IMR-90 (cell line): ENCODE measurements around the gene TRIM33. TPM values are rescaled to one million over a fixed set of nuclear protein-coding genes. Genes with fewer than 3 reads are reported as not detected.

ENCODE experiments used
- ATAC-seq: fragments of 200-7000 bp; cut with Tn5 transposase; 2 replicates; pipeline ENCODE4 v1.9.1; 2020; ENCODE audit warnings: low read depth, mild to moderate bottlenecking, moderate library complexity
- BruUV-seq: library from RNA; stranded (reverse); fragments of 400-500 nt; replicated peaks from 2 replicates; lab custom pipeline; 2021; lab: Mats Ljungman, UMichigan
- CTCF ChIA-PET: fragments of 300-600 bp; formaldehyde crosslinking; extraction: SDS; loops from one replicate; lab custom pipeline; 2021; ENCODE audit warnings: antibody characterized with exemption; lab: Yijun Ruan, JAX
- POLR2A ChIA-PET: fragments of 300-600 bp; sonication (Branson Sonifier 250); formaldehyde crosslinking; loops from one replicate; lab custom pipeline; 2022; ENCODE audit warnings: antibody characterized with exemption; ENCODE audit not compliant: unreplicated experiment; lab: Charles Lee
- DNase-seq: peaks from one replicate; pipeline ENCODE4 v3.0.0; 2013
- H2AFZ ChIP-seq: replicated peaks from 2 replicates; pipeline ENCODE3; 2013; ENCODE audit warnings: low read length, mild to moderate bottlenecking; ENCODE audit not compliant: poor library complexity
- H2AK5ac ChIP-seq: 2 replicates; pipeline ENCODE4 v1.6.1; 2013; ENCODE audit warnings: low read depth, low read length, inconsistent platforms
- H2AK9ac ChIP-seq: replicated peaks from 2 replicates; pipeline ENCODE3; 2013; ENCODE audit warnings: mild to moderate bottlenecking, low read depth, low read length, moderate library complexity; ENCODE audit not compliant: poor library complexity
- H2BK120ac ChIP-seq: 2 replicates; pipeline ENCODE4 v1.6.1; 2013; ENCODE audit warnings: low read depth, low read length, inconsistent platforms
- H2BK15ac ChIP-seq: 3 replicates; pipeline ENCODE4 v1.6.1; 2013; ENCODE audit warnings: low read depth, low read length, inconsistent platforms
- H2BK20ac ChIP-seq: 2 replicates; pipeline ENCODE4 v1.6.1; 2013; ENCODE audit warnings: low read depth, mild to moderate bottlenecking, inconsistent platforms, low read length, moderate library complexity
- H2BK5ac ChIP-seq: 2 replicates; pipeline ENCODE4 v1.6.1; 2013; ENCODE audit warnings: mild to moderate bottlenecking, low read depth, low read length, inconsistent platforms; ENCODE audit not compliant: poor library complexity, severe bottlenecking
- H3K14ac ChIP-seq: replicated peaks from 2 replicates; pipeline ENCODE4 v1.6.1; 2013; ENCODE audit warnings: low read depth, low read length, inconsistent platforms
- H3K18ac ChIP-seq: 2 replicates; pipeline ENCODE4 v1.6.1; 2013; ENCODE audit warnings: low read depth, low read length, control low read depth
- H3K23ac ChIP-seq: 2 replicates; pipeline ENCODE4 v1.6.1; 2013; ENCODE audit warnings: low read depth, low read length, inconsistent platforms
- H3K27ac ChIP-seq: 2 replicates; pipeline ENCODE4 v1.5.1; 2013; ENCODE audit warnings: mild to moderate bottlenecking, control low read depth, low read length; ENCODE audit not compliant: insufficient read depth
- H3K27me3 ChIP-seq: 2 replicates; pipeline ENCODE4 v1.6.1; 2013; ENCODE audit warnings: low read length; ENCODE audit not compliant: control insufficient read depth, insufficient read depth
- H3K36me3 ChIP-seq: 2 replicates; pipeline ENCODE4 v1.6.1; 2013; ENCODE audit warnings: low read length, mixed read lengths; ENCODE audit not compliant: control insufficient read depth, insufficient read depth
- H3K4ac ChIP-seq: 2 replicates; pipeline ENCODE4 v1.6.1; 2013; ENCODE audit warnings: low read depth, low read length, inconsistent platforms
- H3K4me1 ChIP-seq: 2 replicates; pipeline ENCODE4 v1.6.1; 2013; ENCODE audit warnings: low read length, mixed read lengths; ENCODE audit not compliant: control insufficient read depth, insufficient read depth
- H3K4me2 ChIP-seq: 2 replicates; pipeline ENCODE4 v1.6.1; 2013; ENCODE audit warnings: low read depth, mild to moderate bottlenecking, control low read depth, low read length, moderate library complexity
- H3K4me3 ChIP-seq: 2 replicates; pipeline ENCODE4 v1.5.1; 2013; ENCODE audit warnings: low read depth, mild to moderate bottlenecking, control low read depth, low read length, moderate library complexity; ENCODE audit not compliant: insufficient read depth
- H3K56ac ChIP-seq: 2 replicates; pipeline ENCODE4 v1.6.1; 2013; ENCODE audit warnings: low read length, inconsistent platforms; ENCODE audit not compliant: insufficient read depth; ENCODE audit errors: extremely low read depth
- H3K79me1 ChIP-seq, 2 experiments: 2 replicates each; pipeline ENCODE4 v1.6.1; 2013; ENCODE audit warnings: low read length in 2 of 2, inconsistent platforms in 1 of 2, low read depth in 1 of 2
- H3K9ac ChIP-seq: 2 replicates; pipeline ENCODE4 v1.6.1; 2013; ENCODE audit warnings: low read depth, low read length, control low read depth
- H3K9me1 ChIP-seq: 2 replicates; pipeline ENCODE4 v1.6.1; 2013; ENCODE audit warnings: low read length, inconsistent platforms; ENCODE audit not compliant: insufficient read depth
- H3K9me3 ChIP-seq: 2 replicates; pipeline ENCODE4 v1.6.1; 2013; ENCODE audit warnings: low read length; ENCODE audit not compliant: control insufficient read depth, insufficient read depth
- H4K20me1 ChIP-seq: 2 replicates; pipeline ENCODE4 v1.6.1; 2013; ENCODE audit warnings: low read length, inconsistent platforms; ENCODE audit not compliant: insufficient read depth
- H4K5ac ChIP-seq: 2 replicates; pipeline ENCODE4 v1.6.1; 2013; ENCODE audit warnings: mild to moderate bottlenecking, low read depth, low read length, control low read depth
- H4K8ac ChIP-seq, 2 experiments: 2 replicates each; pipeline ENCODE4 v1.6.1; 2013; ENCODE audit warnings: low read depth in 2 of 2, low read length in 2 of 2, control low read depth in 1 of 2, inconsistent platforms in 1 of 2
- H4K91ac ChIP-seq: 2 replicates; pipeline ENCODE4 v1.6.1; 2013; ENCODE audit warnings: low read depth, low read length, inconsistent platforms; ENCODE audit not compliant: insufficient read depth
- BHLHE40 ChIP-seq: fragments of 150-350 bp; IDR thresholded peaks from 2 replicates; pipeline ENCODE4 v1.6.1; 2016; ENCODE audit warnings: mild to moderate bottlenecking, low read depth, low read length
- CEBPB ChIP-seq: IDR thresholded peaks from 2 replicates; pipeline ENCODE4 v1.6.1; 2012; ENCODE audit warnings: low read depth, low read length, improper control_type of control experiment
- CHD1 ChIP-seq: IDR thresholded peaks from 2 replicates; pipeline ENCODE4 v1.6.1; 2012; ENCODE audit warnings: low read depth, low read length, improper control_type of control experiment
- CTCF ChIP-seq: conservative IDR thresholded peaks from 2 replicates; pipeline ENCODE4 v1.5.1; 2012; ENCODE audit warnings: mild to moderate bottlenecking, low read depth, low read length, improper control_type of control experiment
- FOS ChIP-seq: fragments of 150-350 bp; IDR thresholded peaks from 2 replicates; pipeline ENCODE4 v1.6.1; 2016; ENCODE audit warnings: low read depth, low read length
- NFE2L2 ChIP-seq: fragments of 150-350 bp; IDR thresholded peaks from 2 replicates; pipeline ENCODE4 v1.6.1; 2016; ENCODE audit warnings: low read depth, mild to moderate bottlenecking, low read length
- POLR2A ChIP-seq: IDR thresholded peaks from 2 replicates; pipeline ENCODE4 v1.6.1; 2012; ENCODE audit warnings: mild to moderate bottlenecking, low read depth, low read length
- RAD21 ChIP-seq: IDR thresholded peaks from 2 replicates; pipeline ENCODE4 v1.6.1; 2012; ENCODE audit warnings: low read length, improper control_type of control experiment
- RCOR1 ChIP-seq: IDR thresholded peaks from 2 replicates; pipeline ENCODE4 v1.6.1; 2012; ENCODE audit warnings: mild to moderate bottlenecking, low read length, improper control_type of control experiment; ENCODE audit not compliant: insufficient replicate concordance
- SMC3 ChIP-seq: fragments of 150-350 bp; IDR thresholded peaks from 2 replicates; pipeline ENCODE4 v1.6.1; 2016; ENCODE audit warnings: low read depth, mild to moderate bottlenecking, antibody characterized with exemption, low read length, moderate library complexity
- USF2 ChIP-seq: fragments of 150-350 bp; IDR thresholded peaks from 2 replicates; pipeline ENCODE4 v1.6.1; 2017; ENCODE audit warnings: mild to moderate bottlenecking, antibody characterized with exemption, low read length, low read depth
- WGBS, 2 experiments: methylation state at CpG; one replicate each; pipeline versions ENCODE4 v1.1.5 to v1.1.7; 2013; ENCODE audit warnings: missing lambda C conversion rate in 2 of 2; ENCODE audit not compliant: insufficient read length in 1 of 2; ENCODE audit errors: extremely low coverage in 2 of 2; 5-methylcytosine and 5-hydroxymethylcytosine counted together
- dilution Hi-C: fragments of 300-500 bp; cut with HindIII; formaldehyde crosslinking; loops from one replicate; pipeline ENCODE4 v1.14.3; 2018; ENCODE audit warnings: low sequenced_read_pairs; ENCODE audit not compliant: unreplicated experiment
- in situ Hi-C: fragments of 300-500 bp; cut with MboI; formaldehyde crosslinking; loops from 3 replicates; pipeline ENCODE4 v1.14.3; 2019; ENCODE audit warnings: low sequenced_read_pairs, inconsistent platforms, mixed read lengths
- intact Hi-C: fragments of 100-400 bp; cut with micrococcal nuclease; formaldehyde crosslinking; loops from 2 replicates; pipeline ENCODE4 v1.10.0; 2022
- polyA plus RNA-seq, 3 experiments: library from polyadenylated mRNA; depleted of rRNA; stranded (reverse); fragments of >200 nt; gene quantifications; 2 replicates each; pipeline ENCODE4 v1.2.3, GENCODE V29; 2012; ENCODE audit warnings: low replicate concordance in 1 of 3
- total RNA-seq: library from RNA; depleted of rRNA; stranded (reverse); fragments of >200 nt; gene quantifications from 2 replicates; pipeline ENCODE4 v1.2.3, GENCODE V29; 2012

Gene TRIM33
- total and polyA plus RNA-seq, 2 of the 4 experiments (the other 2 are of a cell fraction), result 9.5 to 40.1 TPM

- Histone ChIP-seq H3K4me2 (no peak overlapping the region), H4K20me1 (no peaks in the 10 kb centered on the region), H2BK5ac (no peak overlapping the region), H3K9me1 (no peaks in the 10 kb centered on the region; the same call in 1 of the 2 replicates), H3K4ac (no peak overlapping the region), H3K18ac (no peak overlapping the region), H2AK5ac (no peak overlapping the region), H2BK20ac (no peak overlapping the region), H2AK9ac (no peak overlapping the region), H3K9me3 (no peaks in the 10 kb centered on the region), H3K23ac (no peak overlapping the region), H2AFZ (no peak overlapping the region), H4K5ac (no peak overlapping the region), H3K14ac (no peak overlapping the region), H3K4me3 (no peak overlapping the region), H3K4me1 (no peaks in the 10 kb centered on the region), H2BK15ac (no peak overlapping the region), H3K27ac (no peak overlapping the region), H3K56ac (no peak overlapping the region), H3K79me1 (no peaks in the 10 kb centered on the region), H4K91ac (no peak overlapping the region), H4K8ac (no peak overlapping the region), H3K27me3 (peaks cover 2% of the 10 kb centered on the region; the same call in 1 of the 2 replicates), H3K9ac (no peak overlapping the region), H3K36me3 (no peaks in the 10 kb centered on the region), H2BK120ac (no peak overlapping the region)
- ChIA-PET CTCF (no interaction called here), POLR2A (no interaction called here)
- DNase-seq (no peak), ATAC-seq (no peak)
- no CpG with 5 or more reads among the region's 1 CpG for WGBS, 2 experiments
- intact Hi-C loops (no loop called here), in situ Hi-C loops (no loop called here), dilution Hi-C loops (no loop called here)
- no TSS peak for BruUV-seq
- no peak for TF ChIP-seq RCOR1
- TF ChIP-seq CTCF, result no peak
- TF ChIP-seq POLR2A, result no peak
- TF ChIP-seq USF2, result no peak
- no peak for TF ChIP-seq CHD1
- no peak for TF ChIP-seq FOS
- TF ChIP-seq CEBPB, result no peak
- TF ChIP-seq NFE2L2, result no peak
- no peak for TF ChIP-seq BHLHE40
- TF ChIP-seq SMC3, result no peak
- no peak for TF ChIP-seq RAD21
Measured at GRCh38 chr1:114531094-114531493, 20.1 kb upstream of the TRIM33 start.
